ENCODE measurements around the gene USP53. TPM values are rescaled to one million over a fixed set of nuclear protein-coding genes. Genes with fewer than 3 reads are reported as not detected.

The USP53 gene
- total RNA-seq, 2 donors from 2014 or later, result 33.9 to 41.8 TPM

GRCh38 chr4:119231491-119231890 is 19.0 kb downstream of the USP53 start:
- Histone ChIP-seq H3K36me3 (no peaks in the 10 kb centered on the region), H3K4me1 (replicated peaks) (no peaks in the 10 kb centered on the region), H3K27me3 (replicated peaks; ENCODE audit: insufficient read depth) (no peaks in the 10 kb centered on the region), H3K9me3 (no peaks in the 10 kb centered on the region), H3K27ac (no peak overlapping the region), H3K4me3 (no peak overlapping the region)
- WGBS, result 43% methylated on average over 3 of the region's 3 CpGs
- no peak for TF ChIP-seq POLR2A (IDR thresholded peaks at IDR 0.05)
- TF ChIP-seq, protein P1, sequence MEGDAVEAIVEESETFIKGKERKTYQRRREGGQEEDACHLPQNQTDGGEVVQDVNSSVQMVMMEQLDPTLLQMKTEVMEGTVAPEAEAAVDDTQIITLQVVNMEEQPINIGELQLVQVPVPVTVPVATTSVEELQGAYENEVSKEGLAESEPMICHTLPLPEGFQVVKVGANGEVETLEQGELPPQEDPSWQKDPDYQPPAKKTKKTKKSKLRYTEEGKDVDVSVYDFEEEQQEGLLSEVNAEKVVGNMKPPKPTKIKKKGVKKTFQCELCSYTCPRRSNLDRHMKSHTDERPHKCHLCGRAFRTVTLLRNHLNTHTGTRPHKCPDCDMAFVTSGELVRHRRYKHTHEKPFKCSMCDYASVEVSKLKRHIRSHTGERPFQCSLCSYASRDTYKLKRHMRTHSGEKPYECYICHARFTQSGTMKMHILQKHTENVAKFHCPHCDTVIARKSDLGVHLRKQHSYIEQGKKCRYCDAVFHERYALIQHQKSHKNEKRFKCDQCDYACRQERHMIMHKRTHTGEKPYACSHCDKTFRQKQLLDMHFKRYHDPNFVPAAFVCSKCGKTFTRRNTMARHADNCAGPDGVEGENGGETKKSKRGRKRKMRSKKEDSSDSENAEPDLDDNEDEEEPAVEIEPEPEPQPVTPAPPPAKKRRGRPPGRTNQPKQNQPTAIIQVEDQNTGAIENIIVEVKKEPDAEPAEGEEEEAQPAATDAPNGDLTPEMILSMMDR (IDR thresholded peaks at IDR 0.05), result no peak
- DNase-seq (ENCODE audit: low spot score), result no peak
- intact Hi-C loops (cut with DNase I), result no loop called here

- DNase-seq (ENCODE audit: low spot score), result no peak
- 100% methylated on average over 1 of the region's 1 CpG for WGBS
- no peaks in the 10 kb centered on the region for H3K36me3 ChIP-seq
- no peaks in the 10 kb centered on the region for H3K9me3 ChIP-seq
- no peak overlapping the region for H3K27ac ChIP-seq
- H3K27me3 ChIP-seq (replicated peaks; ENCODE audit: insufficient read depth), result no peaks in the 10 kb centered on the region
- no peak overlapping the region for H3K4me3 ChIP-seq
- intact Hi-C loops (cut with DNase I), result no loop called here
- no peak for TF ChIP-seq POLR2AphosphoS5 (IDR thresholded peaks at IDR 0.05)
- TF ChIP-seq, protein P1 (IDR thresholded peaks at IDR 0.05), result no peak
- TF ChIP-seq POLR2A (IDR thresholded peaks at IDR 0.05), result no peak
- H3K4me1 ChIP-seq (replicated peaks), result no peaks in the 10 kb centered on the region
These were observed 19.8 kb downstream of the USP53 start for GRCh38 chr4:119232286-119232685.

- intact Hi-C loops (cut with DNase I), result no loop called here
- no peaks in the 10 kb centered on the region for H3K27me3 ChIP-seq (replicated peaks; ENCODE audit: insufficient read depth)
- no peak for DNase-seq (ENCODE audit: low spot score)
- no peaks in the 10 kb centered on the region for H3K9me3 ChIP-seq
- TF ChIP-seq, protein P1 (IDR thresholded peaks at IDR 0.05), result no peak
- TF ChIP-seq POLR2AphosphoS5 (IDR thresholded peaks at IDR 0.05) (no peak), POLR2A (IDR thresholded peaks at IDR 0.05) (no peak)
- no peak overlapping the region for H3K4me3 ChIP-seq
- no peak overlapping the region for H3K27ac ChIP-seq
- no peaks in the 10 kb centered on the region for H3K36me3 ChIP-seq
- H3K4me1 ChIP-seq (replicated peaks), result no peaks in the 10 kb centered on the region
These were observed 20.7 kb downstream of the USP53 start for GRCh38 chr4:119233191-119233590.

DNA sequence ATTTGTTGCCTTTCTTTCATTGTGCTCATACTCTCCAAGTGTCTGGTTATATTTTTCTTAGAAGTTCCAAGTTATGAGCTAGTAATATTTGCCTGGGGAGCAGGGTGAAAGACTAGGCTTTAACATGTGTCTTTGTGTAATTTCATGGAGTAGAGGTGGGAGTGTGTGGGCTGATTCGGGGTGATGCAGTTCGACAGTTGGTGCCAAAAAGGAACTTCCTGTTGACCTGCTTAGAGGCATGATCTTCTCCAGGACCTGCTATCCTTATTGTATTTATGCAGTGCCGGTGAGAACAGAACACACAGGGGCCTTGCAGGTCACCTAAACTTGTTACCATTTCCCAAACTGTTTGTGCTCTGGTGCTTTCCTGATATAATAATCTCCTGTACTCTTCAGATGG is 21.2 kb downstream of the USP53 start:
- no peak for DNase-seq (ENCODE audit: low spot score)
- TF ChIP-seq POLR2AphosphoS5 (IDR thresholded peaks at IDR 0.05), result no peak
- TF ChIP-seq, protein P1 (IDR thresholded peaks at IDR 0.05), result no peak
- TF ChIP-seq POLR2A (IDR thresholded peaks at IDR 0.05), result no peak
- Histone ChIP-seq H3K9me3 (no peaks in the 10 kb centered on the region), H3K4me1 (replicated peaks) (no peaks in the 10 kb centered on the region), H3K4me3 (no peak overlapping the region), H3K36me3 (no peaks in the 10 kb centered on the region), H3K27me3 (replicated peaks; ENCODE audit: insufficient read depth) (no peaks in the 10 kb centered on the region), H3K27ac (no peak overlapping the region)
- WGBS, result 58% methylated on average over 3 of the region's 3 CpGs
- intact Hi-C loops (cut with DNase I), result no loop called here

GRCh38 chr4:119237201-119237600 is 24.7 kb downstream of the USP53 start:
- WGBS, result 94% methylated on average over 9 of the region's 9 CpGs
- Histone ChIP-seq H3K4me1 (replicated peaks) (no peaks in the 10 kb centered on the region), H3K27me3 (replicated peaks; ENCODE audit: insufficient read depth) (no peaks in the 10 kb centered on the region), H3K27ac (no peak overlapping the region), H3K36me3 (no peaks in the 10 kb centered on the region), H3K9me3 (no peaks in the 10 kb centered on the region), H3K4me3 (no peak overlapping the region)
- intact Hi-C loops (cut with DNase I), result no loop called here
- DNase-seq (ENCODE audit: low spot score), result no peak
- TF ChIP-seq, protein P1 (IDR thresholded peaks at IDR 0.05), result no peak
- TF ChIP-seq POLR2AphosphoS5 (IDR thresholded peaks at IDR 0.05), result no peak
